Mucosa of descending colon (tissue), 3 donors: ENCODE data around the gene YDJC. TPM values are rescaled to one million over a fixed set of nuclear protein-coding genes. Genes with fewer than 3 reads are reported as not detected.
A peak's percentile ranks its signal among the peaks of the same experiment; 100 is the strongest.

ENCODE experiments used
- ATAC-seq: fragments of 200-7000 bp; cut with Tn5 transposase; one replicate; pipeline ENCODE4 v1.9.1; 2020; ENCODE audit warnings: mild to moderate bottlenecking, moderate library complexity
- DNase-seq, 3 donors: peaks; one replicate each; pipeline ENCODE4 v3.0.0-alpha.2; 2020
- H3K36me3 ChIP-seq: fragments of 200-600 bp; one replicate; pipeline ENCODE4 v1.8.0; 2021; ENCODE audit warnings: low read depth, mild to moderate bottlenecking
- H3K4me1 ChIP-seq: fragments of 200-600 bp; one replicate; pipeline ENCODE4 v1.8.0; 2021; ENCODE audit warnings: low read depth, mild to moderate bottlenecking
- H3K4me3 ChIP-seq: fragments of 200-600 bp; one replicate; pipeline ENCODE4 v1.8.0; 2021; ENCODE audit warnings: mild to moderate bottlenecking
- H3K9me3 ChIP-seq: fragments of 200-600 bp; one replicate; pipeline ENCODE4 v1.8.0; 2021; ENCODE audit warnings: mild to moderate bottlenecking
- CTCF ChIP-seq: fragments of 200-600 bp; IDR thresholded peaks from one replicate; pipeline ENCODE4 v1.8.0; 2022; ENCODE audit warnings: antibody characterized with exemption, mild to moderate bottlenecking
- intact Hi-C, 2 donors: fragments of 100-400 bp; cut with DNase I in 1 of 2; cut with micrococcal nuclease in 1 of 2; formaldehyde crosslinking; loops; one replicate each; pipeline versions ENCODE4 v1.11.0 to v1.11.1; 2022; cut with DNase I, micrococcal nuclease
- total RNA-seq, 3 donors: library from RNA; stranded (reverse); fragmentation: NEBNext Ultra II Directional in 2 of 3; extraction: Animal tissue kit (Norgen Biotek cat#: 25700) in 2 of 3; gene quantifications; one replicate each; pipeline versions ENCODE4 v1.2.1 to v1.2.4, GENCODE V29; 2021 to 2023
- donor health status: DM: no; HTN: no; CAD: no; lungs with moderate emphysema.
- donor health status: DM: no; HTN: no; CAD: no.
- donor health status: DM: no; HTN: yes; CAD: no.

Gene YDJC
- total RNA-seq, 3 donors from 2014 or later, result 12.5 to 26.5 (median 21.7) TPM

DNA sequence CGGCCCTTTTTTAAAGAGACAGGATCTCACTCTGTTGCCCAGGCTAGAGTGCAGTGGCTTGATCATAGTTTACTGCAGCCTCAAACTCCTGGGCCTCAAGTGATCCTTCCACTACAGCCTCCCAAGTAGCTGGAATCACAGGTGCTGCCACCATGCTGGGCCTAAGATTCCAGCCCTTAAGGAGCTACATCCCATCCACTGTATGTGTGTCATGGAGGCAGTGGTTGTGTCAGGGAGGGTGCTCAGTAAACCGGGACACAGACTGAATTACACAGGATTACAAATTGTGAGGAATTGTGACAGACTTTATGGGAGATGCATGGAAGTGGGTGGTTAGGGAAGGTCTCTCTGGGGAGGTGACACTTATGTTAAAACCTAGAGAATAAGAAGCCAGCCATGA, 33.9 kb upstream of the YDJC start:
- Histone ChIP-seq H3K9me3 (no peaks in the 10 kb centered on the region), H3K4me1 (peaks cover 9% of the 10 kb centered on the region), H3K4me3 (no peak overlapping the region), H3K36me3 (no peaks in the 10 kb centered on the region)
- DNase-seq, result no peak
- ATAC-seq, result no peak
- no peak for TF ChIP-seq CTCF
- intact Hi-C loops, result no loop called here

- Histone ChIP-seq H3K4me1 (peaks cover 17% of the 10 kb centered on the region), H3K36me3 (no peaks in the 10 kb centered on the region), H3K9me3 (no peaks in the 10 kb centered on the region), H3K4me3 (no peak overlapping the region)
- DNase-seq, result no peak
- no peak for ATAC-seq
- no peak for TF ChIP-seq CTCF
- intact Hi-C loops, result no loop called here
Measured at GRCh38 chr22:21661991-21662390, 32.2 kb upstream of the YDJC start.

DNA sequence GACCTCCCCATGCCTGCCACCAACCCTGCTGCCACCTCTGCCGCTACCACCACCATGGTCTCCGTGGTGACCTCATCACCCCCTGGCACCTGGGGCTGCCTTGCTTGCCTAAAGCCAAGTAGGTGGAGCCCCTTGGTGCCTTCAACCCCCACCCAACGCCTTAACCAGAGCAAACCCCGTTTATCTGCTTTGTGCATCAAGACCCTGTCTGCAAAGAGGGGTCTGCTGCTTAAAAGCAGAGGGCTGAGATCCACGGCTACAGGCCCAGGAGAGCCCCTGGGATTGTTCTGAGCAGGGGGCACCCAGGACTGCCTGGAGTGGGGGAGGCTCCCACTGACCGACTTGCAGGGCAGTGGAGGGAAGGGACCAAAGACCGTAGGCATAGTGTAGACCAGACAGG, 31.1 kb upstream of the YDJC start:
- intact Hi-C loops, result no loop called here

DNA sequence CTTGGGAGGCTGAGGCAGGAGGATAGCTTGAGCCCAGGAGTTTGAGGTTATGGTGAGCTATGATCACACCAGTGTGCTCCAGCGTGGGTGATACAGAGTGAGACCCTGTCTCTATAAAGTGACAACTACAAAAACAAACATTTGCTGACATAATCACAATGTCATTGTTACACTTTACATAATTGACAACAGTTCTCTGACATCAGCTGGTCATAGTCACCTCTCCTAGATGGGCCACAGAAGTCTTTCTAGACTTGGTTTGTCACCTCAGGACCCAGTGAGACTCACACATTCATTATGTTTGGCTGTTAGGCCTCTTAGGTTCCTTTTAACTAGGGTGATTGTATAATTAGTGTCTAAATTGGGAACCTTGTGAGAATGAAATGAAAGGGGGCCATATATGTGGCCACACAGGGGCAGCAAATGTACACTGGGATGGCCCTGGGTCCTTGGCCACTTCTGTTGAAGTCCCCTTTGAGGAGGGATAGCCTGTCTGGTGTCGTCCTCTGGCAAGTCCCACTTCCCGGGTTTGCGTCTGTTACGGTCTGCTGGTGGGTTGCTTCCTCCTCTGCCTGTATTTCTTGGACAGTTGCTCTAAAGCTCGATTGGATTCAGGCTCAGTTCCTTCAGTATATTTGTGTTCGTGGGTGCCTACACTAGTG, 30.2 kb upstream of the YDJC start:
- no peaks in the 10 kb centered on the region for H3K36me3 ChIP-seq
- ATAC-seq, result no peak

More for the DNA sequence above, 31.1 kb upstream of the YDJC start:
- ATAC-seq (no peak), DNase-seq (no peak)
- Histone ChIP-seq H3K36me3 (no peaks in the 10 kb centered on the region), H3K4me1 (peaks cover 13% of the 10 kb centered on the region), H3K4me3 (no peak overlapping the region), H3K9me3 (no peaks in the 10 kb centered on the region)
- no peak for TF ChIP-seq CTCF

DNA sequence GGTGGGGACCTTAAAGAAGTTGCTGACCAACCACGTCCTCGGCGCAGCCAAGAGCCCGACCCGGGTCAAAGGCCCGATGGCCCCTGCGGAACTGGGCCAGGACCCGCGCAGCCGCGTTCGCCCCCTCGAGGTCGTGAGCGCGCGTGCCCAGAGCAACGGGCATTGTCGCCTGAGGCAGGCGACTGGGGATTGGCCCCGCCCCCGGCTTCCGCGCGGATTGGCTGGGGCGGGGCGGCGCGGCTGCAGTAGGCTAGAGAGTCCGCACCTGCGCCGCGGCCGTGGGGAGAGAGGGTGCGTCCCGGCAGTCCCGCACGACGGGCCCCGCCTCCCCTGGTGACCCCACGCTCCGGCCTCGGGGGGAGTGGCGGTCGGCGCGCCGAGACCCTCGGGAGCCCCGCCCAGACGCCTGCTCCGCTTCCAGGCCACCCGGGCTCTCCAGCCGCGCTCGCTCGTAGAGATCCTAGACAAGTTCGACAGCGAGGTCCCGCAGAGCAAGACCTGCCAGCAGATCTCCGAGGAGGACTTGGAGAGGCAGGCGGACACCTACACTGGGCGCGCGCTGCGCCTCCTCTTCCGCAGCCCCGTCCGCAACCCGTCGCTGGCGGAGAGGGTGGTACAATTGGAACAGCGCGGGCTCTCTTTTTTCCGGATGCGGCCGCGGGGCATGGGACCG, 27.7 kb upstream of the YDJC start:
- intact Hi-C loops, result no loop called here
- DNase-seq, result peak; percentile 83 to 88 (median 87)

More for the DNA sequence above, 30.2 kb upstream of the YDJC start:
- Histone ChIP-seq H3K9me3 (no peaks in the 10 kb centered on the region), H3K4me3 (no peak overlapping the region), H3K4me1 (peaks cover 9% of the 10 kb centered on the region)
- no peak for DNase-seq
- TF ChIP-seq CTCF, result no peak
- intact Hi-C loops, result no loop called here

More for the DNA sequence above, 27.7 kb upstream of the YDJC start:
- peak; percentile 97 for ATAC-seq
- H3K9me3 ChIP-seq, result no peaks in the 10 kb centered on the region
- peak overlapping the region; percentile 36 for H3K4me3 ChIP-seq
- no peaks in the 10 kb centered on the region for H3K36me3 ChIP-seq
- H3K4me1 ChIP-seq, result peaks cover 13% of the 10 kb centered on the region
- peak; percentile 32 for TF ChIP-seq CTCF
